Aorta (tissue), 5 donors: ENCODE measurements around the gene MIPOL1. TPM values are rescaled to one million over a fixed set of nuclear protein-coding genes. Genes with fewer than 3 reads are reported as not detected.

Experiments used
- ATAC-seq: fragments of 200-7000 bp; cut with Tn5 transposase; one replicate; pipeline ENCODE4 v1.9.1; 2022; ENCODE audit warnings: moderate library complexity; ENCODE audit not compliant: low FRiP score
- DNase-seq, 2 donors: peaks; one replicate each; pipeline ENCODE4 v3.0.0-alpha.2; 2020
- H3K27ac ChIP-seq, 2 donors: one replicate each; pipeline ENCODE4 v1.5.1; 2013; ENCODE audit warnings: low read length in 2 of 2, mild to moderate bottlenecking in 2 of 2, moderate library complexity in 2 of 2, control low read depth in 1 of 2, inconsistent platforms in 1 of 2, low read depth in 1 of 2
- H3K27me3 ChIP-seq, 2 donors: one replicate each; pipeline ENCODE4 v1.6.1; 2013; ENCODE audit warnings: control low read depth in 1 of 2, low read length in 1 of 2, mild to moderate bottlenecking in 1 of 2, moderate library complexity in 1 of 2; ENCODE audit not compliant: insufficient read depth in 2 of 2, control insufficient read depth in 1 of 2
- H3K36me3 ChIP-seq, 2 donors: one replicate each; pipeline ENCODE4 v1.6.1; 2013; ENCODE audit warnings: control low read depth in 1 of 2, low read length in 1 of 2, mild to moderate bottlenecking in 1 of 2; ENCODE audit not compliant: insufficient read depth in 2 of 2, control insufficient read depth in 1 of 2
- H3K4me1 ChIP-seq, 2 donors: one replicate each; pipeline ENCODE4 v1.6.1; 2013; ENCODE audit warnings: low read length in 2 of 2, control low read depth in 1 of 2, mild to moderate bottlenecking in 1 of 2, moderate library complexity in 1 of 2; ENCODE audit not compliant: insufficient read depth in 2 of 2, control insufficient read depth in 1 of 2
- H3K4me3 ChIP-seq, 2 donors: one replicate each; pipeline ENCODE4 v1.5.1; 2013; ENCODE audit warnings: low read length in 2 of 2, control low read depth in 1 of 2, mild to moderate bottlenecking in 1 of 2
- H3K9me3 ChIP-seq: one replicate; pipeline ENCODE4 v1.6.1; 2013; ENCODE audit warnings: mild to moderate bottlenecking, low read length; ENCODE audit not compliant: control insufficient read depth
- WGBS, 2 donors: extraction: QIAGEN DNeasy Blood & Tissue Kit; methylation state at CpG; one replicate each; pipeline ENCODE4 v1.1.7; 2013; 5-methylcytosine and 5-hydroxymethylcytosine counted together
- intact Hi-C, 2 donors: fragments of 100-400 bp; cut with DNase I; formaldehyde crosslinking; loops; one replicate each; pipeline versions ENCODE4 v1.14.2 to v1.15.0; 2022
- polyA plus RNA-seq, 2 donors: library from polyadenylated mRNA; stranded (reverse); fragments of 200-250 nt; gene quantifications; one replicate each; pipeline ENCODE4 v1.2.3, GENCODE V29; 2013
- total RNA-seq, 2 donors: library from RNA; stranded (reverse); fragmentation: NEBNext Ultra II Directional; extraction: Animal tissue kit (Norgen Biotek cat#: 25700); gene quantifications; one replicate each; pipeline ENCODE4 v1.2.1, GENCODE V29; 2021
- donor health status: healthy with polysubstance abuse.
- donor health status: Bipolar disorder and iron deficiency.
- donor health status: DM: no; HTN: no; CAD: no.
- donor health status: DM: no; HTN: no; CAD: no.
- donor health status: DM: yes; HTN: yes; CAD: no.

The MIPOL1 gene
- total and polyA plus RNA-seq, 4 donors, result 3.4 to 20.6 (median 11.9) TPM

DNA sequence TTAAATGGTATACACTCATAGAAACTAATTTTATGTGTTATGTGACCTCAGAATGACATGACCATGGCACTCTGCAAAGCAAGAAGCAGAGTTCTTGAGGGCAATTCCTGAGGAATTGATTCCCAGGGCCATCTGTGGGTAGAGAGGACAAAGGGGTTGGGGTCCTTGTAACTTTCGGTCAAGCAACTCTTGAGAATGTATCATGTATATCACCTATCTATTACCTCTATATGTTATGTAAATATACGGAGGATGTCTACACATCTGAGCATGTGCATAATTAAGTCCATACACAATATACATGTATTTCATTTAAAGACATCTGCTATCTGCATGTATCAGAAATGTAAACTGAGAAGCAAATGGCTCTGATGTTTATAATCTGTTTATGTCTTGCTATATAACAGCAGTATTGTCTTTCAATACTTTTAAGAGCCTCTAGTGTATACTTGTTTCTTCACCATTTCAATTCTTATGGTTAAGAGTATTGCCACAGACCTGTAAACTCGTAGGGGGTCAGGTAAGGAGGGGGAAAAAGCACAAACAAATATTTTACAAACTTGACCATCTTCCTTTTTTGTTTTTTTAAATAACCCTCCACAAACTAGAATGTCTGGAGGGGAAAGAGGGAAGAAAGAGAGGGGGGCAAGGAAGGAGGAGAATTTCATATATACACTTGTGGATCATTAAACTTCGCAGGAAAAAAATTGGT, 392.8 kb downstream of the MIPOL1 start:
- H3K27ac ChIP-seq, result no peak overlapping the region
- intact Hi-C loops, result loop anchor here in 1 of 2 donors (10.0 kb wide), 2 partner anchors 346 to 926 kb away; partner anchors contain the start of gene PAX9
- H3K36me3 ChIP-seq, result no peaks in the 10 kb centered on the region
- DNase-seq (no peak), ATAC-seq (no peak)
- 18 to 25% methylated on average over 4 of the region's 4 CpGs for WGBS, 2 donors
- peaks cover 3% of the 10 kb centered on the region for H3K9me3 ChIP-seq
- H3K27me3 ChIP-seq, result no peaks in the 10 kb centered on the region
- no peak overlapping the region for H3K4me3 ChIP-seq
- H3K4me1 ChIP-seq, result no peaks in the 10 kb centered on the region

DNA sequence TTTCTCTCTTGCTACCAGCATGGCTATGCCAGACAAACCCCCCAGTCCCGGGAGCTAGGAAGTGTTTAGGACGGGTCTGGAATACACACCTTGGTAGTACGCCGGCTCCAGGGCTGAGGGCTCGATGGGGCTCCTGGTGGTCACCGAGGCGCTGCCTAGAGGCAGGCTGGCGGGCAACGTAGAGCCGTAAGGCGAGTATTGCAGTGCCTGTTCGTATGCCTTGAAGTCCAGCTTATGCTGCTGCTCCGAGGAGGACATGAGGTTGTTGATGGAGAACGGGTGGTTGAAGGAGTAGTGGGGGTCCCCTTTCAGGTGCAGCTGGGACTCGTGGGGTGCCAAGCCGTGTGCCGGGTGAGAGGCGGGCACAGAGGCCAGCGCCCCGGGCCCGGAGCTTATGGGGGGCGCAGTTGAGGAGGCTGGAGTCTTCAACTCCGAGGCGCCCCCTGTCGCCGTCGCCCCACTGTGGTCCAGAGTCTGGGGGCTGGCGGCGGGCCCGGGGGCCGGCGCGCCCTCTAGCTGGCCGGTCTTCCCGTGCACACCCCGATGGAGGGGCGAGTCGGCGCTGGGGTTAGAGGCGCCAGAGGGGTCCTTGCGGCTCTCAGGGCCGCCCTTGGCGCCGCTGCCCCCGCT, 393.7 kb downstream of the MIPOL1 start:
- Histone ChIP-seq H3K4me1 (no peaks in the 10 kb centered on the region), H3K4me3 (no peak overlapping the region), H3K36me3 (no peaks in the 10 kb centered on the region), H3K27ac (no peak overlapping the region), H3K9me3 (peaks cover 3% of the 10 kb centered on the region), H3K27me3 (no peaks in the 10 kb centered on the region)
- DNase-seq (peak in 1 of 2 donors; percentile 75), ATAC-seq (no peak)
- WGBS, 2 donors, result 5 to 6% methylated on average over 38 to 45 of the region's 45 CpGs
- intact Hi-C loops, result loop anchor here in 1 of 2 donors (10.0 kb wide), 2 partner anchors 347 to 927 kb away; partner anchors contain the start of gene PAX9

DNA sequence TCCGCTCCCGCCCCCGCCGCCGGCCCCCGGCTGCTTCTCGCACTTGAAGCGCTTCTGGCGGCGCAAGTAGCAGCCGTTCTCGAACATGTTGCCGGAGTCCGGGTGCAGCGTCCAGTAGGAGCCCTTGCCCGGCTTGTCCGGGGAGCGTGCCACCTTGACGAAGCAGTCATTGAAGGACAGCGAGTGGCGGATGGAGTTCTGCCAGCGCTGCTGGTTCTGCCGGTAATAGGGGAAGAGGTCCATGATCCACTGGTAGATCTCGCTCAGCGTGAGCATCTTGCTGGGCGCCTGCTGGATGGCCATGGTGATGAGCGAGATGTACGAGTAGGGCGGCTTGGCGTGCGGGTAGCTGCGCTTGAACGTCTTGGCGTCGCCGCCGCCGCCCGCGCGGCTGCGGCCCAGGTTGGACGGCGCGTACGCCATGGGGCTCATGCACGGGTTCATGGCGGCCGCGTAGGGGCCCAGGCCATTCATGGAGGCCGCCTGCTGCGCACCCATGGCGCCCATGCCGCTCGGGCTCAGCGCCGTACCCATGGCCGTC, 394.3 kb downstream of the MIPOL1 start:
- intact Hi-C loops, result loop anchor here in 1 of 2 donors (10.0 kb wide), 2 partner anchors 347 to 927 kb away; partner anchors contain the start of gene PAX9
- H3K36me3 ChIP-seq, result no peaks in the 10 kb centered on the region

DNA sequence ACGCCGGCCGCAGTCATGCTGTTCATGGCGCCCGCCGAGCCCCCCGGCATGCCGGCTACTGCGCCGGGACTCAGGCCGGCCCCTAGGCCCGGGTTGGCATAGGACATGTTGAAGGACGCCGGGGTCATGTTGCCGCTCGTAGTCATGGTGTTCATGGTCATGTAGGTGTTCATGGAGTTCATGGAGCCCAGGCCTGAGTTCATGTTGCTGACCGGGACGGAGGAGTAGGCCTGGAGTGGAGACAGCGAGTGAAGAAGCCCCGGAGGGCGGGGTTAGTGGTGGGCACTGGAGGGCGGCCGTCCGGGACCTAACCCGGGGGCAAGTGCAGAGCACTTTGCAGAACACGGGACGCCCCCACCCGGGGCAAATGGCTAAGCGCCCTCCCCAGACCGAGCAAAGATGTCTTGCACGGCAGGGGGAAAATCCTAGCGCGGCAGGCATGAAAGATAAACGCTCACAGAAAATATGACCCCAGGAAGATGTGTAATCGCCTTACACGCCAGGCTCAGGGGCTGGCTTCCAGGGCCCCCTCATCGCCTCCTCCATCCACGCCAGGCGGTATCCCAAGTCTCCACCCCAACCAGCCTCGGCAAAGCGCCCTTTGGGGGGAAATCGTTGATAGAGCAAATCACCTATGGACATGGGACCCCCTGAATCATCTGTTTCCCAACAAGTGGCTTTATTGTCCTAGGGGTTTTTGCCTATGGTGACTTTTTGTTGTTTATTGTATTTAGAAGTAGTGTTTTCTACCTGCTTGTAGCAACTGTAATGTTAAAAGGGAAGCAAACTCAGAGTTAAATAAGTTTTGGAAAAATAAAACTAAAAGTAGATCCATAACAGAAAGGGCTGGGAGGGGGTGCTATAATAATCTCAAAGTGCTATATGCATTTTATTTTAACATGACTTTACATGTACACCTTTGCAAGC, 395.0 kb downstream of the MIPOL1 start:
- 8 to 12% methylated on average over 42 of the region's 42 CpGs for WGBS, 2 donors
- Histone ChIP-seq H3K4me3 (no peak overlapping the region), H3K27ac (no peak overlapping the region), H3K27me3 (no peaks in the 10 kb centered on the region), H3K9me3 (peaks cover 3% of the 10 kb centered on the region), H3K36me3 (no peaks in the 10 kb centered on the region), H3K4me1 (no peaks in the 10 kb centered on the region)
- DNase-seq (peak in 1 of 2 donors; percentile 72), ATAC-seq (no peak)
- intact Hi-C loops, result loop anchor here in 1 of 2 donors (10.0 kb wide), 2 partner anchors 348 to 928 kb away; partner anchors contain the start of gene PAX9

More for the DNA sequence above, 394.3 kb downstream of the MIPOL1 start:
- no peaks in the 10 kb centered on the region for H3K4me1 ChIP-seq
- no peak overlapping the region for H3K4me3 ChIP-seq
- no peak overlapping the region for H3K27ac ChIP-seq
- H3K27me3 ChIP-seq, result no peaks in the 10 kb centered on the region
- H3K9me3 ChIP-seq, result peaks cover 3% of the 10 kb centered on the region
- ATAC-seq, result no peak
- DNase-seq, result peak in 1 of 2 donors; percentile 73
- 3 to 6% methylated on average over 55 to 58 of the region's 58 CpGs for WGBS, 2 donors

DNA sequence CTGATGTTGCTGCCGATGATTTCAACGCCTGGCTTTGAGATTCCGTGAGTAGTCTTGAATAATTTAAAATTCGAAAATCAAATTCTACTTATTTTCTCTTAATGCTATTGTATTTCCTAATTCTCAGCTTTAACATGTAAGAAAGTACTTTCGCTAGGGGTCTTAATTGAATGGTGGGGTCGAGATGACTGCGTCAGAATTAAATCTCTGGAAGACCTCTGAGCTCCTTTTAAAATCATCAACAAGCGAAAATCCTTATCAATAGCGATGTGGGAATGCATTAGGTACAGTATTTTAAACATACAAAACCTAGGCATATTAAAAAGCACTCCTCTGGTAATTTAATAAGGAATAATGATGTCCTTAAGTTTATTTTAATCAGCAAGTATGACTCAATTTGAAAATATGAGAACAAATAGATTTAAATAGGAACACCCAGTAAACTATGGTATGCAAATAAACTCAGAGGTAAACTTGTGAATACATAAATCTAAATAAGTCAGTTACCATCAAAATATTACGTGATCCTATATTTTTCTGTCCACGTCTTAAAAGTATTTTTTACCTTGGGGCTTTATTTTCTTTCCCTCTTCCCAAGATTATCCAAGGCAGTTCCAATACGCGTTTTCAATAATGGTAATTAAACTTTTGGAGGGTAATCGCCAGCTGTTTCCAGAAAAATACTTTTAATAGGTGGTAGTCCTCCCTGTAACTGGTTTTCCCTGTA, 395.9 kb downstream of the MIPOL1 start:
- ATAC-seq (no peak), DNase-seq (no peak)
- Histone ChIP-seq H3K27ac (no peak overlapping the region), H3K36me3 (no peaks in the 10 kb centered on the region), H3K9me3 (no peaks in the 10 kb centered on the region), H3K4me1 (no peaks in the 10 kb centered on the region), H3K27me3 (no peaks in the 10 kb centered on the region), H3K4me3 (peak overlapping the region in 1 of 2 donors; percentile 3)
- 23 to 25% methylated on average over 14 of the region's 14 CpGs for WGBS, 2 donors
- intact Hi-C loops, result loop anchor here in 1 of 2 donors (10.0 kb wide), 2 partner anchors 349 to 929 kb away; partner anchors contain the start of gene PAX9

DNA sequence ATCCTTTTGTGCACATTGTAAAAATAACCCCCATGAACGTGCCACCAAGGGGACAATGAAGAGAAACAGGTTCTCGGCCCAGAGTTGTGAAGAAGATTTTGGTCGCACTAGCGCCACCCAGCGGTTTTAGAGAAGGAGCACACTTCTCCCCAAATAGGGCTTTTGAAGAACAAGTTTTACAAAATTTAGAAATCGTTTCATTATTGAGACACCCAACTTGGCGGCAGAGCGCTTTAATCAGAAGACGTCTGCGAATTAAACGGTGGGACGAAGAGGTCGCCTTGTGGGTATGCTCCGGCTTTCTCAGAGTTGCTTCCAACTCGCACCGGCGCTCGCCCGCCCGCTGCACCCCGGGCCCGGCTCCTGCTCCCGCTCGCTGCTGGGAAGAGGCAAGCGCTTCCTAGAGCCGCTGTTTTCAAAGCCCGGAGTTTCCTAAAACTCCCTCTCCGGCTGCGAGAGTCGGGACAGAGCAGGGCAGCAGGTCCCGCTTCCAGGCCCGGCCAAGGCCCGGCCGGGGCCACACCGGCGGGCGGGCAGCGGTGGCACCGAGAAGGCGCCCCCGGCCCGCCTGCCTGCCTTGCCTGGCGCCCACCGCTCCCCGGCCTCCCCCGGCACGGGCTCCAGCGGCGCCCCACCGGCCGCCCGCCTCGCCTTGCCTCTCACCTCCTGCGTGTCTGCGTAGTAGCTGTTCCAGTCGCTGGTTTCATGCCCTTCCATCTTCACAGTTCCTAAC, 396.7 kb downstream of the MIPOL1 start:
- intact Hi-C loops, result loop anchor here in 1 of 2 donors (10.0 kb wide), 2 partner anchors 350 to 930 kb away; partner anchors contain the start of gene PAX9
- DNase-seq, result peak in 1 of 2 donors; percentile 72
- H3K9me3 ChIP-seq, result no peaks in the 10 kb centered on the region
- peaks cover 0 to 3% of the 10 kb centered on the region in 2 donors for H3K27me3 ChIP-seq
- no peak overlapping the region for H3K27ac ChIP-seq
- no peaks in the 10 kb centered on the region for H3K4me1 ChIP-seq
- no peak for ATAC-seq
- H3K4me3 ChIP-seq, result peak overlapping the region in 1 of 2 donors; percentile 3
- WGBS, 2 donors, result 2 to 3% methylated on average over 51 to 56 of the region's 56 CpGs
- H3K36me3 ChIP-seq, result no peaks in the 10 kb centered on the region

DNA sequence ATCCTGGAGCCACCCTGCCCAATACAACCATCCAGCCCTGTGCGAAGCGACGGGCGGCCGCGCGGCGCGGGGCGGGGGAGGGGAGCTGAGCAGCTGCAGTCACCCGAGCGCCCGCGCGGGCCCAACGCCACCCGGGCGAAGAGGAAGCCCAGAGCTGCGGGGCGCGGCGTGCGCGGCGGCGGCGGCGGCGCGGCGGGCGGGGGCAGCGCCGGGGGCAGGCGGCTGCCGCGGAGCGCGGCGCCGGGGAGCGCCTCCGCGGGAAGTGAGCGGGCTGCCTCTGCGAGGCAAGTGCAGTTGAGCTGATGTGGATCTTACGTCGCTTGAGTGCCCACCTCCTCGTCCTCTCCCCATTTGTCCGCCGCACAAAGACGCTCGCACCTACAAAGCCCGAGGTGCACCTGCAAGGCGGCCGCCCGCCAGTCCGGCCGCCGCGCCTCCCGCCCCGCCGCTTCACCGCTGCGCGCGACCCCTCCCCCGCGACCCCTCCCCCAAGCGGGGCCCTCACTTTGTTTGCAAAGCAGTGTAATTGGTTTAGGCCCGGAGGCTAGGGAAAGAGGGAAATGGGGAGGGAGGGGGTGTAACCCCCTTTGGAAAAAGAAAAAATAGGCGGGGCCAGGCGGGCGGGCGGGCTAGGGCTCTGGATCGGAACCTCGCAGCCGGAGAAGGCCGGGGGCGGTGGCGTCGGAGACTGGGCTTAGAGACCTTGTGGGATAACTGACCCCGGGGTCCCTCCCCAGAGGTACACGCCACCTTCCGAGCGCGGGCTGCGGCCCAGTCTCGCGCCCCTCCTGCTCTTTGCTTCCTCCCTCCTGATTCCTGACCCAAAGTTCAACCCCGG, 397.5 kb downstream of the MIPOL1 start, which contains the start of the genes FOXA1 and TTC6:
FOXA1 (minus strand) TSS at position 279 of the 838 bp plus-strand sequence; CDS start at position 2, 277 bp downstream.
TTC6 (plus strand) TSS at position 659 of the 838 bp plus-strand sequence. CDS start 26,436 bp downstream, outside the sequence.
- H3K36me3 ChIP-seq, result no peaks in the 10 kb centered on the region
- intact Hi-C loops, result loop anchor here in 1 of 2 donors (10.0 kb wide), 2 partner anchors 350 to 930 kb away; partner anchors contain the start of gene PAX9
- no peaks in the 10 kb centered on the region for H3K9me3 ChIP-seq
- ATAC-seq (no peak), DNase-seq (peak in 1 of 2 donors; percentile 77)
- no peak within 1 kb of the TSS for H3K27ac ChIP-seq
- H3K4me1 ChIP-seq, result no peaks in the 10 kb centered on the region
- H3K27me3 ChIP-seq, result peaks cover 0 to 3% of the 10 kb centered on the region in 2 donors
- WGBS, 2 donors, result 1 to 2% methylated on average over 71 to 92 of the region's 92 CpGs
- H3K4me3 ChIP-seq, result peak within 1 kb of the TSS; percentile 3 to 24
